Measurements from ENCODE around the gene EPB41L5.

GRCh38 chr2:120123090-120123489, 110.2 kb downstream of the EPB41L5 start:
- TF ChIP-seq BHLHE40 (IDR thresholded peaks at IDR 0.05; ENCODE audit: borderline replicate concordance) (no peak), FOXM1 (IDR thresholded peaks at IDR 0.05; ENCODE audit: borderline replicate concordance) (no peak), SP1 (IDR thresholded peaks at IDR 0.05) (no peak), ZNF384 (IDR thresholded peaks at IDR 0.05) (no peak), ARNT (IDR thresholded peaks at IDR 0.05) (no peak), TARDBP (IDR thresholded peaks at IDR 0.05) (no peak), SUZ12 (IDR thresholded peaks at IDR 0.05) (no peak), LEF1 (IDR thresholded peaks at IDR 0.05; ENCODE audit: borderline replicate concordance) (no peak), NFRKB (IDR thresholded peaks at IDR 0.05) (no peak), FOXA1 (IDR thresholded peaks at IDR 0.05) (no peak), FOXK2 (IDR thresholded peaks at IDR 0.05) (no peak), CTBP1 (IDR thresholded peaks at IDR 0.05; ENCODE audit: borderline replicate concordance) (no peak), ELF4 (IDR thresholded peaks at IDR 0.05) (no peak)

Measured in HEK293T (cell line).